H1 (cell line): ENCODE data around the gene DDIAS. TPM values are rescaled to one million over a fixed set of nuclear protein-coding genes. Genes with fewer than 3 reads are reported as not detected.

ENCODE experiments used
- CTCF ChIA-PET: fragments of 300-600 bp; sonication (Branson Sonifier 250); formaldehyde crosslinking; loops from one replicate; lab custom pipeline; 2021; ENCODE audit not compliant: partially characterized antibody; lab: Charles Lee
- POLR2A ChIA-PET: fragments of 300-600 bp; sonication (Branson Sonifier 250); formaldehyde crosslinking; loops from one replicate; lab custom pipeline; 2021; ENCODE audit warnings: inconsistent platforms; ENCODE audit not compliant: partially characterized antibody; lab: Charles Lee
- DNase-seq, 2 experiments: peaks; one replicate each; pipeline versions ENCODE4 v3.0.0 to v3.0.0-alpha.2; 2010 to 2022; ENCODE audit warnings: low spot score in 2 of 2, low read depth in 1 of 2, mixed read lengths in 1 of 2
- FAIRE-seq: peaks from 2 replicates; lab custom pipeline; 2011; peaks lifted over from hg19 to GRCh38; lab: Jason Lieb, UNC
- H2AFZ ChIP-seq: 2 replicates; pipeline ENCODE4 v1.8.1; 2012; ENCODE audit warnings: low read length, inconsistent platforms
- H2AK5ac ChIP-seq: 2 replicates; pipeline ENCODE4 v1.6.1; 2013; ENCODE audit warnings: low read depth, low read length
- H2BK120ac ChIP-seq: replicated peaks from 2 replicates; pipeline ENCODE3; 2013; ENCODE audit warnings: low read depth, low read length, inconsistent platforms
- H2BK12ac ChIP-seq: 2 replicates; pipeline ENCODE4 v1.6.1; 2013; ENCODE audit warnings: low read depth, low read length
- H2BK15ac ChIP-seq: 2 replicates; pipeline ENCODE4 v1.6.1; 2013; ENCODE audit warnings: low read length
- H2BK20ac ChIP-seq: 2 replicates; pipeline ENCODE4 v1.6.1; 2013; ENCODE audit warnings: low read length
- H2BK5ac ChIP-seq: 2 replicates; pipeline ENCODE4 v1.6.1; 2013; ENCODE audit warnings: low read depth, low read length
- H3K14ac ChIP-seq: 2 replicates; pipeline ENCODE4 v1.6.1; 2013; ENCODE audit warnings: inconsistent platforms; ENCODE audit not compliant: insufficient read length
- H3K18ac ChIP-seq: 2 replicates; pipeline ENCODE4 v1.6.1; 2013; ENCODE audit warnings: low read length; ENCODE audit errors: extremely low read depth
- H3K23ac ChIP-seq: 2 replicates; pipeline ENCODE4 v1.6.1; 2013; ENCODE audit warnings: inconsistent platforms; ENCODE audit not compliant: insufficient read length
- H3K23me2 ChIP-seq: 2 replicates; pipeline ENCODE4 v1.6.1; 2013; ENCODE audit warnings: low read depth, low read length
- H3K27ac ChIP-seq: 2 replicates; pipeline ENCODE4 v1.6.1; 2011; ENCODE audit warnings: low read depth, low read length, inconsistent platforms
- H3K27me3 ChIP-seq, 4 experiments: replicated peaks in 1 of 4; 1 replicate in 1 of 4; 2 replicates in 3 of 4; pipeline versions ENCODE4 v1.6.1 to v1.8.1; 2011 to 2013; ENCODE audit warnings: low read length in 3 of 4, mild to moderate bottlenecking in 3 of 4, inconsistent platforms in 2 of 4, mixed read lengths in 2 of 4, moderate library complexity in 1 of 4; ENCODE audit not compliant: control insufficient read depth in 3 of 4, insufficient read depth in 3 of 4; ENCODE audit errors: extremely low read depth in 1 of 4
- H3K36me3 ChIP-seq, 4 experiments: 2 replicates each; pipeline versions ENCODE4 v1.6.1 to v1.8.1; 2011 to 2013; ENCODE audit warnings: mild to moderate bottlenecking in 4 of 4, low read length in 3 of 4, moderate library complexity in 2 of 4, control low read depth in 1 of 4, inconsistent platforms in 1 of 4; ENCODE audit not compliant: insufficient read depth in 4 of 4, control insufficient read depth in 2 of 4
- H3K4ac ChIP-seq: replicated peaks from 2 replicates; pipeline ENCODE3; 2013; ENCODE audit warnings: low read length, low read depth, mixed read lengths, inconsistent platforms; ENCODE audit not compliant: insufficient read length
- H3K4me1 ChIP-seq, 4 experiments: replicated peaks in 1 of 4; 1 replicate in 1 of 4; 2 replicates in 3 of 4; pipeline versions ENCODE4 v1.6.1 to v1.8.1; 2011 to 2013; ENCODE audit warnings: low read length in 3 of 4, inconsistent platforms in 2 of 4, mixed read lengths in 1 of 4; ENCODE audit not compliant: insufficient read depth in 4 of 4, control insufficient read depth in 3 of 4
- H3K4me2 ChIP-seq, 2 experiments: 2 replicates each; pipeline versions ENCODE4 v1.6.1 to v1.8.1; 2011 to 2013; ENCODE audit warnings: low read depth in 2 of 2, low read length in 2 of 2, control low read depth in 1 of 2, inconsistent platforms in 1 of 2, mild to moderate bottlenecking in 1 of 2; ENCODE audit not compliant: insufficient read depth in 1 of 2
- H3K4me3 ChIP-seq, 4 experiments: fragments of 200-600, 300-600 bp in 1 of 4; sonication (generic), shearing (Covaris generic), sonication (Bioruptor Twin) in 1 of 4; 2 replicates each; pipeline versions ENCODE4 v1.5.1 to v1.8.1; 2011 to 2016; ENCODE audit warnings: low read length in 4 of 4, low read depth in 3 of 4, control low read depth in 2 of 4, inconsistent platforms in 2 of 4, mild to moderate bottlenecking in 2 of 4, mixed read lengths in 1 of 4, moderate library complexity in 1 of 4; ENCODE audit not compliant: insufficient read depth in 2 of 4; ENCODE audit errors: extremely low read depth in 1 of 4
- H3K56ac ChIP-seq: replicated peaks from 2 replicates; pipeline ENCODE3; 2013; ENCODE audit warnings: low read depth, mild to moderate bottlenecking, mixed read lengths, low read length, inconsistent platforms; ENCODE audit not compliant: insufficient read length
- H3K79me1 ChIP-seq: 2 replicates; pipeline ENCODE4 v1.6.1; 2013; ENCODE audit warnings: low read depth, low read length, control low read depth
- H3K79me2 ChIP-seq, 2 experiments: 2 replicates each; pipeline versions ENCODE4 v1.6.1 to v1.8.1; 2012 to 2013; ENCODE audit warnings: low read length in 2 of 2, mild to moderate bottlenecking in 2 of 2, inconsistent platforms in 1 of 2; ENCODE audit not compliant: insufficient read depth in 2 of 2, control insufficient read depth in 1 of 2
- H3K9ac ChIP-seq, 4 experiments: replicated peaks in 1 of 4; 1 replicate in 1 of 4; 2 replicates in 3 of 4; pipeline versions ENCODE4 v1.6.1 to v1.8.1; 2011 to 2013; ENCODE audit warnings: low read depth in 3 of 4, low read length in 3 of 4, control low read depth in 2 of 4, mild to moderate bottlenecking in 2 of 4, moderate library complexity in 2 of 4, inconsistent platforms in 1 of 4; ENCODE audit errors: extremely low read depth in 1 of 4
- H3K9me3 ChIP-seq, 2 experiments: 2 replicates each; pipeline versions ENCODE4 v1.6.1 to v1.8.1; 2012 to 2013; ENCODE audit warnings: mild to moderate bottlenecking in 2 of 2, moderate library complexity in 2 of 2, control low read depth in 1 of 2, inconsistent platforms in 1 of 2, low read depth in 1 of 2, low read length in 1 of 2, mixed read lengths in 1 of 2; ENCODE audit not compliant: insufficient read depth in 2 of 2
- H4K20me1 ChIP-seq, 2 experiments: replicated peaks in 1 of 2; 2 replicates each; pipeline versions ENCODE3 to v1.8.1; 2011 to 2013; ENCODE audit warnings: inconsistent platforms in 2 of 2, low read length in 2 of 2, mild to moderate bottlenecking in 1 of 2; ENCODE audit not compliant: insufficient read depth in 2 of 2, control insufficient read depth in 1 of 2
- H4K5ac ChIP-seq: 2 replicates; pipeline ENCODE4 v1.6.1; 2013; ENCODE audit warnings: low read length, low read depth, mixed read lengths, inconsistent platforms; ENCODE audit not compliant: insufficient read length
- H4K8ac ChIP-seq: 2 replicates; pipeline ENCODE4 v1.8.0; 2013; ENCODE audit warnings: mild to moderate bottlenecking, moderate library complexity, low read length, inconsistent platforms; ENCODE audit not compliant: insufficient read depth; ENCODE audit errors: extremely low read depth
- H4K91ac ChIP-seq: replicated peaks from 2 replicates; pipeline ENCODE3; 2013; ENCODE audit warnings: low read length, mixed read lengths, inconsistent platforms; ENCODE audit not compliant: insufficient read length
- BCL11A ChIP-seq, 2 experiments: IDR thresholded peaks; one replicate each; pipeline ENCODE4 v1.6.1; 2011; ENCODE audit warnings: low read depth in 2 of 2, low read length in 2 of 2, mild to moderate bottlenecking in 2 of 2
- CEBPB ChIP-seq: IDR thresholded peaks from 2 replicates; pipeline ENCODE4 v1.6.1; 2012; ENCODE audit warnings: low read depth, low read length
- CHD2 ChIP-seq: IDR thresholded peaks from 2 replicates; pipeline ENCODE4 v1.6.1; 2012; ENCODE audit warnings: low read length, improper control_type of control experiment
- GABPA ChIP-seq: IDR thresholded peaks from 2 replicates; pipeline ENCODE4 v1.6.1; 2011; ENCODE audit warnings: mild to moderate bottlenecking, low read length, moderate library complexity, borderline replicate concordance; ENCODE audit not compliant: insufficient read depth
- HDAC6 ChIP-seq: IDR thresholded peaks from one replicate; pipeline ENCODE4 v1.7.1; 2012; ENCODE audit warnings: low read depth, mild to moderate bottlenecking, inconsistent platforms, low read length, moderate library complexity
- JUN ChIP-seq: IDR thresholded peaks from 2 replicates; pipeline ENCODE4 v1.6.1; 2011; ENCODE audit warnings: low read depth, mild to moderate bottlenecking, improper control_type of control experiment, low read length
- KDM4A ChIP-seq: IDR thresholded peaks from one replicate; pipeline ENCODE4 v1.7.1; 2012; ENCODE audit warnings: low read depth, mild to moderate bottlenecking, moderate library complexity, low read length, inconsistent platforms; ENCODE audit not compliant: severe bottlenecking
- MAFK ChIP-seq: IDR thresholded peaks from 2 replicates; pipeline ENCODE4 v1.6.1; 2012; ENCODE audit warnings: low read depth, mild to moderate bottlenecking, improper control_type of control experiment, low read length
- POU5F1 ChIP-seq: IDR thresholded peaks from 2 replicates; pipeline ENCODE4 v1.6.1; 2011; ENCODE audit warnings: low read depth, mild to moderate bottlenecking, low read length, moderate library complexity
- RAD21 ChIP-seq, 2 experiments: IDR thresholded peaks in 1 of 2; conservative IDR thresholded peaks in 1 of 2; 2 replicates each; pipeline ENCODE4 v1.6.1; 2011; ENCODE audit warnings: low read depth in 2 of 2, low read length in 2 of 2, improper control_type of control experiment in 1 of 2, inconsistent platforms in 1 of 2, mild to moderate bottlenecking in 1 of 2, moderate library complexity in 1 of 2
- TBP ChIP-seq: IDR thresholded peaks from 2 replicates; pipeline ENCODE4 v1.6.1; 2011; ENCODE audit warnings: low read depth, low read length, improper control_type of control experiment
- WGBS, 2 experiments: shearing (Covaris generic) in 1 of 2; methylation state at CpG; one replicate each; pipeline versions ENCODE4 v1.1.6 to v1.1.7; 2013 to 2015; ENCODE audit warnings: low lambda C conversion rate in 2 of 2, mixed read lengths in 2 of 2, inconsistent platforms in 1 of 2, low coverage in 1 of 2, missing lambda C conversion rate in 1 of 2; ENCODE audit not compliant: insufficient replicate concordance in 2 of 2, insufficient coverage in 1 of 2, insufficient read length in 1 of 2; ENCODE audit errors: extremely low coverage in 1 of 2, missing lambda C conversion rate in 1 of 2; 5-methylcytosine and 5-hydroxymethylcytosine counted together
- polyA plus RNA-seq, 7 experiments: library from polyadenylated mRNA; depleted of rRNA in 3 of 7; stranded (reverse) in 5 of 7; unstranded in 2 of 7; fragments of >200 nt in 5 of 7; fragments of 200-250 nt in 2 of 7; gene quantifications; 1 replicate in 5 of 7; 2 replicates in 1 of 7; 4 replicates in 1 of 7; pipeline versions ENCODE4 v1.2.1 to v1.2.3, GENCODE V29; 2011 to 2013; ENCODE audit warnings: missing spikeins in 2 of 7, mixed read lengths in 2 of 7
- total RNA-seq: library from RNA; stranded (reverse); fragmentation: NEBNext Ultra II Directional; extraction: Animal tissue kit (Norgen Biotek cat#: 25700); gene quantifications from 2 replicates; pipeline ENCODE4 v1.2.1, GENCODE V29; 2021

Gene DDIAS
- total and polyA plus RNA-seq, 2 of the 8 experiments (the other 6 are each of a cell fraction or from before 2014, with no cell fraction given), result 11.6 to 25.7 TPM

DNA sequence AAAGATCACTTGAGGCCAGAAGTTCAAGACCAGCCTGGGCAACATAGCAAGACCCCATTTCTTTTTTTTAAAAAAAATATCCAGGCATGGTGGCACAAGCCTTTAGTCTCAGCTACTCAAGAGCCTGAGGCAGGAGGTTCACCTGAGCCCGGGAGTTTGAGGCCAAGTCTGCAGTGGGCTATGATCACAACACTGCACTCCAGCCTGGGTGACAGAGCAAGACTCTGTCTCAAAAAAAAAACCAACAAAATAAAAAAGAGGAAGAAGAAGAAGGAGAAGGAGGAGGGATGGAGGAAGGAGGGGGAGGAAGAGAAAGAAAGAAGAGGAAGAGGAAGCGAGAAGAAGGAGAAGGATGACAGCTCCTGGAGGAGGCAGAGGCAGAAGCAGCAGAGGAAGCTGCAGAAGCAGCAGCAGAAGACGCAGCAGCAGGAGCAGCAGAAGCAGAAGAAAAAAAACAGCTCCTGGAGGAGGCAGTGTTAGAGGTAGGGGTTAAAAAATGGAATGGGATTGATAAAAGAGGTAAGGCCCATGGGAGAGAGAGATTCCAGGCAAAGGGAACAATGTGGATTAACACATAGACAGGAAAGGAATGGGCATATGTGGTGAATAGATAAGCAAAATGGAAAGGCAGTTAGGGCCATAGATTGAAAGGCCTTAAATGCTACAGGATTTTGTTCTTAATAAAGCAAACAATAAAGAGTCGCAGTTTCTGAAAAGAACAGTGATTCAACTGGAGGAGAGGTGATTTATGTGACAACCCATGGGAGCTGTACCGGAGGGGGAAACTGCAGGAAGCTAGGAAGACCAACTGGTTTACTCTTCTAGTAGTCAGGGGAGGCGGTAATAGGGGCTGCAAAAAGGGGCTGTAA is 12.2 kb upstream of the DDIAS start:
- Histone ChIP-seq H3K4ac (no peak overlapping the region), H3K79me2 (peaks cover 0 to 5% of the 10 kb centered on the region in 2 experiments; a peak in 1 of 4 replicates), H4K91ac (no peak overlapping the region), H3K27me3 (no peaks in the 10 kb centered on the region), H4K8ac (no peak overlapping the region), H2AFZ (no peak overlapping the region), H3K23me2 (no peaks in the 10 kb centered on the region; the same call in 1 of the 2 replicates), H2BK5ac (no peak overlapping the region), H3K4me2 (no peak overlapping the region), H3K56ac (no peak overlapping the region), H2AK5ac (no peak overlapping the region), H2BK20ac (no peak overlapping the region), H4K20me1 (peaks cover 0 to 2% of the 10 kb centered on the region in 2 experiments), H2BK12ac (no peak overlapping the region), H3K36me3 (no peaks in the 10 kb centered on the region), H3K9me3 (no peaks in the 10 kb centered on the region), H2BK15ac (no peak overlapping the region), H3K9ac (no peak overlapping the region; a peak in 1 of 7 replicates), H3K18ac (no peak overlapping the region), H3K27ac (no peak overlapping the region), H3K23ac (no peak overlapping the region), H3K4me3 (no peak overlapping the region), H3K14ac (no peak overlapping the region), H3K79me1 (no peaks in the 10 kb centered on the region), H4K5ac (no peak overlapping the region), H2BK120ac (no peak overlapping the region), H3K4me1 (no peaks in the 10 kb centered on the region)
- no peak for TF ChIP-seq KDM4A
- TF ChIP-seq RAD21 (IDR thresholded peaks at IDR 0.05 in 1 of 2, conservative IDR thresholded peaks at IDR 0.05 in 1 of 2; ENCODE audit: low read depth in 2 of 2, low read length in 2 of 2), result no peak
- no peak for TF ChIP-seq POU5F1
- no peak for TF ChIP-seq GABPA
- TF ChIP-seq BCL11A (IDR thresholded peaks at IDR 0.05; ENCODE audit: low read depth in 2 of 2, low read length in 2 of 2), result no peak
- no peak for TF ChIP-seq CEBPB
- no peak for TF ChIP-seq TBP
- no peak for TF ChIP-seq CHD2
- TF ChIP-seq MAFK, result no peak
- TF ChIP-seq HDAC6, result no peak
- no peak for TF ChIP-seq JUN
- no peak for FAIRE-seq
- DNase-seq, result no peak
- ChIA-PET POLR2A (interaction anchor here (4.9 kb wide), 1 partner anchor 11 kb away, joined by 13 read pairs; the partner anchor contains the start of genes DDIAS and PRCP), CTCF (interaction anchor here (0.8 to 1.5 kb wide), 4 partner anchors 20 to 293 kb away, joined by 3 to 5 read pairs (median 4); no protein-coding TSS in a partner anchor)
- 67% methylated on average over 6 of the region's 6 CpGs; no CpG with 5 or more reads in 1 of the 2 experiments for WGBS, 2 experiments
